NB4 (cell line): ENCODE measurements around the gene AIRE.

Experiments used
- CTCF ChIP-seq: IDR thresholded peaks from one replicate; pipeline ENCODE4 v1.5.1; 2012; ENCODE audit warnings: low read depth, low read length
- MAX ChIP-seq: IDR thresholded peaks from 2 replicates; pipeline ENCODE4 v1.6.1; 2011; ENCODE audit warnings: low read depth, low read length
- MYC ChIP-seq: IDR thresholded peaks from 2 replicates; pipeline ENCODE4 v1.6.1; 2011; ENCODE audit warnings: low read depth, low read length
- POLR2A ChIP-seq: IDR thresholded peaks from 2 replicates; pipeline ENCODE4 v1.6.1; 2011; ENCODE audit warnings: mild to moderate bottlenecking; ENCODE audit not compliant: insufficient read length; ENCODE audit errors: extremely low read depth

- no peak for TF ChIP-seq CTCF
- TF ChIP-seq POLR2A: no peak
- TF ChIP-seq MAX: no peak
- TF ChIP-seq MYC: no peak
Observed at GRCh38 chr21:44312089-44312488, 26.4 kb downstream of the AIRE start.
